ENCODE data around the gene STK39. TPM values are rescaled to one million over a fixed set of nuclear protein-coding genes. Genes with fewer than 3 reads are reported as not detected.

The STK39 gene
- total and polyA plus RNA-seq, 9 of the 15 experiments (the other 6 are each of a cell fraction or from before 2014, with no cell fraction given) = 0.19 to 0.76 (median 0.51) TPM

GRCh38 chr2:167945660-167946368, 301.6 kb downstream of the STK39 start:
- no TSS peak for BruUV-seq (replicated peaks)
- H3K27ac ChIP-seq (ENCODE audit: extremely low read depth, low read depth, low read length) = peak overlapping the region; percentile 86
- H4K20me1 ChIP-seq (replicated peaks; ENCODE audit: control insufficient read depth, insufficient read depth, low read length) = no peaks in the 10 kb centered on the region
- H3K9ac ChIP-seq (ENCODE audit: insufficient read depth in 1 of 2, low read depth in 2 of 2, low read length in 2 of 2) = peak overlapping the region; percentile 49 to 63; a peak in 3 of 4 replicates
- H3K4me1 ChIP-seq (replicated peaks in 1 of 2; ENCODE audit: control insufficient read depth in 2 of 2, insufficient read depth in 2 of 2, low read length in 2 of 2) = peaks cover 3 to 46% of the 10 kb centered on the region in 2 experiments; a peak in 3 of 5 replicates
- H3K4me3 ChIP-seq = 0 out of 2 replicates have a peak overlapping the region, but pooled peaks have one; percentile 7
- H3K9me1 ChIP-seq (ENCODE audit: control insufficient read depth, insufficient read depth, low read length) = no peaks in the 10 kb centered on the region
- peaks cover 20% of the 10 kb centered on the region for H3K79me2 ChIP-seq (ENCODE audit: control insufficient read depth, insufficient read depth, low read length)
- intact Hi-C loops (cut with micrococcal nuclease) = loop anchor here (1.0 to 10.0 kb wide), 3 partner anchors 14 to 1571 kb away; partner anchors contain the start of genes NOSTRIN and SCN9A
- no peaks in the 10 kb centered on the region for H3K27me3 ChIP-seq (ENCODE audit: control insufficient read depth in 2 of 2, insufficient read depth in 2 of 2, low read length in 2 of 2)
- DNase-seq (ENCODE audit: extremely low read depth in 1 of 4, low spot score in 3 of 4) (peak; percentile 40 to 89 (median 54)), FAIRE-seq (peak; percentile 66), ATAC-seq (peak; percentile 53)
- peak overlapping the region; percentile 96 for H2AFZ ChIP-seq (ENCODE audit: low read depth, low read length)
- POLR2A ChIA-PET = interaction anchor here (1.1 to 1.3 kb wide), 4 partner anchors 9 to 14 kb away, joined by 3 to 9 read pairs (median 5); no protein-coding TSS in a partner anchor
- in situ Hi-C loops (cut with MboI) = loop anchor here (25.0 kb wide), 1 partner anchor 966 kb away; the partner anchor contains the start of gene G6PC2
- 9% methylated on average over 10 of the region's 10 CpGs for WGBS (ENCODE audit: insufficient coverage, low coverage, missing lambda C conversion rate)
- CTCF ChIA-PET (ENCODE audit: low intra/inter-chr PET ratio) = no interaction called here
- no peaks in the 10 kb centered on the region for H3K9me3 ChIP-seq (replicated peaks; ENCODE audit: control insufficient read depth, insufficient read depth, low read depth, low read length)
- peak overlapping the region; percentile 80 for H3K4me2 ChIP-seq (ENCODE audit: insufficient read depth, low read length)
- no peaks in the 10 kb centered on the region; the same call in 2 of the 3 replicates for H3K36me3 ChIP-seq (ENCODE audit: control insufficient read depth, insufficient read depth, low read length)
- no peak for TF ChIP-seq NUFIP1 (IDR thresholded peaks at IDR 0.05; ENCODE audit: partially characterized antibody)
- no peak for TF ChIP-seq ZFP91 (CRISPR knock-in tag; IDR thresholded peaks at IDR 0.05)
- 0 out of 2 replicates have a peak, but pooled peaks have one; percentile 22 for TF ChIP-seq TARDBP (IDR thresholded peaks at IDR 0.05)
- TF ChIP-seq HEY1 (CRISPR knock-in tag; IDR thresholded peaks at IDR 0.05; ENCODE audit: borderline replicate concordance) = peak; percentile 24; the same call in 1 of the 2 replicates
- TF ChIP-seq ARID3A (IDR thresholded peaks at IDR 0.05; ENCODE audit: borderline replicate concordance, low read depth, low read length) = peak; percentile 41; the same call in 1 of the 2 replicates
- TF ChIP-seq CREM (IDR thresholded peaks at IDR 0.05; ENCODE audit: low read depth) = peak; percentile 85
- TF ChIP-seq TBP (optimal IDR thresholded peaks at IDR 0.05; ENCODE audit: low read depth, low read length) = no peak
- TF ChIP-seq CTCFL (IDR thresholded peaks at IDR 0.05; ENCODE audit: borderline replicate concordance, insufficient read depth, low read depth, low read length, poor library complexity, severe bottlenecking) = no peak
- no peak for TF ChIP-seq SAFB2 (IDR thresholded peaks at IDR 0.05; ENCODE audit: borderline replicate concordance, low read depth, low read length, severe bottlenecking)
- no peak for TF ChIP-seq MCM7 (IDR thresholded peaks at IDR 0.05)
- no peak for TF ChIP-seq E2F8 (IDR thresholded peaks at IDR 0.05; ENCODE audit: low read depth, partially characterized antibody)
- TF ChIP-seq CHD2 (IDR thresholded peaks at IDR 0.05; ENCODE audit: low read depth, low read length) = no peak

Measured in K562 (cell line).